OCI-M2 (cell line): ENCODE data around the gene NDUFAF8.

ENCODE experiments used
- DNase-seq: peaks from one replicate; lab custom pipeline; 2025; ENCODE audit not compliant: unreplicated experiment; lab: John Stamatoyannopoulos, UW

Gene NDUFAF8

GRCh38 chr17:81251094-81251708 lies 12.1 kb downstream of the NDUFAF8 start:
- DNase-seq, result no peak

GRCh38 chr17:81251709-81252301 lies 12.7 kb downstream of the NDUFAF8 start:
- DNase-seq, result no peak

DNA sequence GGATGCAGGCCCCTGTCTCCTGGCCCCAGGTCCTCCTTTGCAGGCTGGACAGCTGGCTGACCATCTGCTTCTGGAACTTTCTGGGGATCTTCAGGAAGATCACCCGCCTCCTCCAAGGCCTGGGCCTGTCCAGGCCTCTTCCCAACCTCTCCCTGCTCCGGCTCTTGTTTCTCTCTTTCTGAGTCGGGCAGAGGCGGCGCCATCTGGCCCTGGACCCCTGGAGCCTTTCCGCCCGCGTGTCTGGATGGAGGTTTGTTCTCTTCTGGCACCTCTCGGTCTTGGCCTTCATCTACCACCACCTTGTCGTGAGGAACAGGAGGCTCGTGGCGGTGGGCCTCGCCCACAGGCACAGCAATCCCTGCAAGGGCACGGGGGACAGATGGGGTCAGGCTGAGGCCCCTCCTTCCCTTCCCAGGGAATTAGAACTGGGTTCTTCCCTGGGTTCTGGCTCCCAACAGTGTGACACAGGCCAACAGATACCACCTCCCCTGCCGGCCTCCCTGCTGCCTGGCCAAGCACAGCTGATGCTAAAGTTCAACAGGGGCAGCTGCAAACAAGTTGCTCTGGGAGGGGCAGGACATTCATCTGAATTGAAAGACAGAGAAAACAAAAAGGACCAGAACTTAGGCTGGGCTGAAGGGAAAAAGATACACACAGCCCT lies 13.3 kb downstream of the NDUFAF8 start:
- DNase-seq, result no peak

DNA sequence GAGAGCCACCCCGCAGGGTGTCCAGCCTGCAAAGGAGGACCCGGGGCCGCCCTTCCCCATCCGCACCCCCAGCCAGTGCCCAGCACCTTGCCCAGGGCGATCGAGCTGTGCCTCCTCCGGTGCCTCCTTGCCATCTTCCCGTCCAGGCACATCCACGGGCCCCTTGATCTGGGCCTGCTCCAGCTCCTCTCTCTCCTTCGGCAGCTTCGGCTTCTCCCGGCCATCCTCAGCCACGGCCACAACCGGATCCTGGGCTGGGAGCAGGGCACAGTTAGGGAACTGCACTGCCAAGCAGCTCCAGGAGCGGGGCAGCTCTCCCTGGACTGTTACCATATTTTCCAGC lies 13.8 kb downstream of the NDUFAF8 start:
- no peak for DNase-seq

- no peak for DNase-seq
Observed at GRCh38 chr17:81253358-81254131, 14.4 kb downstream of the NDUFAF8 start.

DNA sequence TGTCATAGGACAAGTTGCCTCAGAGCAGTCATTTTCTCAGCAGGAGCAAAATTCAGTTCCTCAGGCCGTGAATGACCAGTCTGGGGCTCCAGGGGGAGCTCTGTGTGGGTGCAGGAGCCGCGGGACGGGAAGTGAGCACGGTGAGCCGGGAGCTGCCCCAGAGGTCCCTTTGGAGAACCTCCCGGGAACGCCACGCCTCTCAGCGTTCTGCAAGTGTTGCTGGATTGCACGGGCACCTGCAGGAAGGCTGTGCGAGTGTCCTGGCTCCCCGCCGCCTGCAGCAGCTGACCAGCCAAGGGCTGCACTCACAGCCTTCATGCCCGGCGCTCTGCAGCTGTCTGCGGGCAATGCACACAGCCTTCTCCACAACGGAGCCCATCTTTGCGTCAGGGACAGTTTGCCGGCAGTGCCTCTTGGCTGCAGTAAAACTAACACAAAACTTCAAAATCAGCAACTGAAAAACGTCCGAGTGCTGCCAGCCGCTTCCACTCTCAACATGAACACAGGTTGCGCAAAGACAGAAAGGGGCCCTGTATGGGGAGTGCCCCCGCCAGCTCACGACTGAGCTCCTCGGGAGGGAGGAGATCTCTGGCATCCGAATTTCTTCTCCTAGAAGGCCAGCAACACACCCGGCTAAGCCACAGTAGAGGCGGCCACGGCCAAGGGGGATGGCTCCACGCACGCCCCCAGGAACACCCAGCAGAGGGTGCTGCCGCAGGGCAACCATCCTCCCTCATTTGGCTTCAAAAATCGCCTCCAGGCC lies 16.0 kb downstream of the NDUFAF8 start:
- DNase-seq, result no peak

DNA sequence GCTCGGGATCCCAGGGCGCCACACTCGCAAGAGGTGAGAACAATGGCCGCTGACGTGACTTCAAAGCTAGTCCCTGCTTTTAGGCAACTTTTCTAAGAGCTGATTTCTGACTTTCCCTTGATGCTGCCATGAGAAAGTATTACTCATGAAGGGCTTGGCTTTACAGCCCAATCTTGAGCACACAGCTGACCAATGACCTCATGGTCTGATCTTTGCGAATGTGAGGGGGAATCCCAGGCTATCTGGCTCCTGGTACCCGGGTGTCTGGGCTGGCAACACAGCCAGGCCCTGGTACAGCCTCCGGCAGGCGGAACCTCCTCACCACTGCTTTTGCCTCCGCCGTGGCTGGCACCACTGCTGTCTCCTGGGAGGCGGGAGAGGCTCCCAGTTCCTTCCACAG lies 17.5 kb downstream of the NDUFAF8 start:
- no peak for DNase-seq

DNA sequence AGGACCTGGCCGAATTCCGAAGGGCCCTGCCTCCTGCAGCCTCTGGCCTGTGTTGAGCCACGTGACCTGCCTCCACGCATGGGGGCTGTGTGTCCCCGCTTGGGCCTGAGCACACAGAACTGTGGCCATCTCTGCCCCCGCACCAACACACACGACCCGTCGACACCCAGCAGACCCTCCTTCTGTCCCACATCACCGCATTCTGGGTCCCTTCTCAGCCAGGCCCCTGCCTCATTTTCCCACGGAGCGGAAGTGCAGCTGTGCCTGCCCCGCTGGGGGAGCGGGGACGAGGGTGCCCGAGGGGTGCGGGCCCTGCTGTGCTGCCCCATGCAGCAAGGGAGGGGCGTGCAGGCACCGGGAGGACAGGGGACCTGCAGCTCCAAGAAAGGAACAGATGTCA lies 18.4 kb downstream of the NDUFAF8 start:
- no peak for DNase-seq

GRCh38 chr17:81258292-81258691 lies 19.2 kb downstream of the NDUFAF8 start:
- DNase-seq, result no peak

DNA sequence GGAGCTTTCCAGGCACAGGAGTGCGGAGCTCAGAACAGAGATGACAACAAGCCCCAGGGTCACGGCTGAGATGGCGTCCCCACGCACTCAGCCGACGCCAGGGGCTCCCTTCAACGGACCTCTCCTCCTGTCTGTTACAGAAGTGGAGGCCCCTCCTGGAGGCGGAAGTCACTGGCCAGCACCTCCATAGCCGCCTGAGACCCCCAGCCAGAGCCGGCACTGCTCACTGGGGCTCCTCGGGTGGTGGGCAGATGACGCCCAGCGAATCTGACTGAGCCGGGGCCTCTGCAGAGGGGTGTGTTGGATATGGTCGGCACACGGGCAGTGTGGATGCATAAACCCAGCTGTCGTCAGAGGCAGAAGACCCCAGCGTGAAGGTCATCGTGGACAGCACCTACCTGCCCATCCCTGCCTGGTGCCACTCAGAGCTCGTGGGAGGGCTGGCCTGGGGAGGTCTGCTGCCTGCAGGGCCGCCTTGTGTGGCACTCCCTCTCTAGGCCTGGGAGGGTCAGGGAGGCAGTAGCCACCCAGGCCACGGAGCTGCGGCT lies 20.0 kb downstream of the NDUFAF8 start:
- no peak for DNase-seq

DNA sequence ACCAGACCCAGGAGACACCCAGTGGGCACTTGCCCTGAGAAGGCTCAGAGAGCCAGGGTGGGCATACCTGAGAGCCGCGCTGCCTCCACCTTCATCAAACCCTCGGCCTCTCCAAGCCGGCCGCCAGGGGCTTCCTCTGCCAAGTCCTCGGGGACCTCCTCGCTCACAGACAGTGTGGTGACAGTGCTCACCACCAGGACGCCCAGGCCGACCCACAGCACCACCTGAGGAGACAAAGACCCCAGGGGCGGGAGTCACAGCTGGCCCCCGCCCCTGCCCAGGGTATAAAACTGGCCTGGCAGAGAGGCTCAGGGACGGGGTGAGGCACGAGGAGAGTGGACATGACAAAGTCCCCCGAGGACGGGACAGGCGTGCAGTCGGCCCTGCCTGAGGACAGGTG lies 21.1 kb downstream of the NDUFAF8 start:
- DNase-seq, result no peak

- DNase-seq, result no peak
Observed at GRCh38 chr17:81260641-81261040, 21.5 kb downstream of the NDUFAF8 start.

DNA sequence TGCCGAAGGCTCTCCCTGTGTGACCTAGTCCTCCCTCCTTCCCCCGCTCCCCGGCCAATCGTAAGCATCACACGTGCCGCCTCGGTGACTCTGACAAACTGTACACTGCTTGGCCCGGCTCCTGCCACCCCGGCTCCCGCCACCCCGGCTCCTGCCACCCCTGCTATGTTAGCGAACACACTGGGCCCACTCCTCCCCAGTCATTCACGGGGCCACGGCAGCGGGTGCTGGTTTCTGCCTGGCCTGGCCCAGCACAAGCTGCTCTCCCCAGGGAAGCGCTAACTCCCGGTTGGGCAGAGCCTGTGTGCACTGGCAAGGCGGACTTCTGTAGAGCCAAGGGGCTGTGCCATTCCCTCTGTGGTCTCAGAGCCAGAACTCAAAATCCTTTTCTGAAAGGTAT lies 22.0 kb downstream of the NDUFAF8 start:
- DNase-seq, result no peak

GRCh38 chr17:81261582-81262336 lies 22.6 kb downstream of the NDUFAF8 start:
- DNase-seq, result no peak

DNA sequence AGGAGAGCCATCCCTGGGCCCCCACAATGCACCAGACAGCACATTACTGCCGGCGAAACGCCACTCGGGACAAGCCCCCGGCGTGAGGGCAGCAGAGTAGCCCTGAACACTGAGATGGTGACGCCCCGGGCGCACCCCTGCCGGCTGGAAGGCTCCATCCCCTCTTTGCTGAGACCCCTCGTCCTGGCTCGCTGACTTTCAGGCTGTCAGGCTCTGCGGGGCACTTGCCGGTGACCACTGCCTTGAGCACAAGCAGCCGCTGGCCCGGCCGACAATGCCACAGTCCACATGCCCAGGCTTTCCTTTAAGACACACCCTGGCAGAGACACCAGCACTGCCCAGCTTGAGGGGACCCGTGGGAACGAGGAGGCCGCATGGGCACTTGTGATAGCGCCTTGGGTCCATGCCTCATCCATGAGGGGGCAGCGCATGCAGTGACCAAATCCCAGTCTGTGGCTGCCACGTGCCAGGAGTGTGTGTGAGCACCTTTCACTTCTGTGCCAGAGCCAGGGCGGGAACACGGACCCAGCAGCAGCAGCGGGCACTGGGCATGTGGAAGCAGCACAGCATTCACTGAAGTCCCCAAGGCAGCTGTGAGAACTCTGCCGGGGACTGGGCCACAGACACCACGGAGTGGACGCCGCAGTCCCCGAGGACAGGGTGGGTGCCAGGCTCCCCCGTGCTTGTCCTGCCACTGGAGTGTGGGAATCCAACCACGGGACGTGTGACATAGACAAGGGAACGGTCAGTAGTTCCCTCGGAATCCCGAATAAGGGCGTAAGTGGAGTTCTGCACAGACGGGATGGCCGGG lies 24.5 kb downstream of the NDUFAF8 start:
- DNase-seq, result no peak

- no peak for DNase-seq
Observed at GRCh38 chr17:81264640-81265039, 25.5 kb downstream of the NDUFAF8 start.

DNA sequence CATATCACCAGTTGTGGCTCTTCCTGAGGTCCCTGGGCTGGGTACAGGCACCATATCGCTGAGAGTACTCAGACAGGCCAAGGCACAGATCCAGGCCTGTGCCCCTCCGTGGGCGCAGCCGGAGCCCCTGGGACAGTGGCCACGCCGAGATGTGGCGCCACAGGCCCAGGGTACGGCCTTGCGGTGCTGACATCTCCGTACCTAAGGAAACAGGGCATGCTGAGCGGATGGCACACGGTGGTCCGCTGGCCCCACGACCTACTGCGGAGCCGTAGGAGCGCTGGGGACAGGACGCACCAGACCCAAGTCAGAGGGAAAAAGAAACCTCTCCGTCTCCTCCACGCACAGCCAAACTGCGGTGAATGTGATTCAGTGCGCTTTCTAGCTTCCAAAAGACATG lies 26.5 kb downstream of the NDUFAF8 start:
- DNase-seq, result no peak

DNA sequence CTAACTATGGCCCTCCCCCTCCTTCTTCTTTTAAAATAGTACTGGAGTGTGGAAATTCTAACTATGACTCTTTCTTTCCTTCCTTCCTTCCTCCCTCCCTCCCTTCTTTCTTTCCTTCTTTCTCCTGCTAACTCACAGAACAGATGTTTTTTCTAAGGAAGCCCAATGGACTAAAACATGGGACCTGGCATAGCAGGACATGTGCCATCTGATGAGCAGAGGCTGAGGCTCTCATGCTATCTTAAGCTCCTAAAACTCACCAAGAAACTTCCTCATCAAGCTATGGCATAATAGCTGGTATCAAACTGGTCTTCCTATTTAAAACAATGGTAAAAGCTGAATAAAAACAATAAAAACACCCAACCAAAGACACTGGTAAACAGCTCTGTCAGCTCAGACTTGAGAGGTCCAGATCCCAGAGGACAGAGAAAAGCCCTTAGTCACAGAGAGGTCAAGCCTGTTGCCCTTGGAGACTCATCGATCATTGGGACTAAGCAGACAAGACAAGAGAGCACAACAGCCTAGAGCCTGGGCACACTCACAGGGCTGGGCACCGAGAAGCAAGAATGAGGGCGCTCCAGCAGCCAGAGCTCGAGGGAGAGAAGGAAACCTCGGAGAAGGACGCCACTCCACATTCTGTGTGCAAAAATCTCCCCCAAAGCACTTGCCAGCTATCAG lies 28.4 kb downstream of the NDUFAF8 start:
- DNase-seq, result no peak

DNA sequence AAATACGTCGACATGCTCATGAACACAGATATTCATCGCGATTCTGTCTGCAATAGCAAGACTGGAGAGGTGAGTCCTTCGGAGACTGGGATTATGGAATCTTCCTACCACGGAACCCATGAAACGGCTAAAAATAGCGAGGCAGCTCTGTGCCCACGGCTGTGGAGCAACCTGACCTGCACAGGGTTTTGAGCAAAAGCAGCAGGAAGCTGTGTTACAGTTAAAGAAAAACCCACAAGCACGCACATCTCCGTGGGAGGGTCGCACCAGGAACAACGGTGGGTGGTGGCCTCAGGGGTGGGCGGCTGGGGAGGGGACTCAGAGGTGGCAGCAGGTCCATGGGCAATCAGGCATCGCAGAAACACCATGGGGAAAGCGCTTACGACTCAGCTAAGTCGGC lies 31.2 kb downstream of the NDUFAF8 start:
- no peak for DNase-seq
